IMR-90 (cell line): ENCODE data around the gene ILRUN. TPM values are rescaled to one million over a fixed set of nuclear protein-coding genes. Genes with fewer than 3 reads are reported as not detected.

Experiments used
- ATAC-seq: fragments of 200-7000 bp; cut with Tn5 transposase; 2 replicates; pipeline ENCODE4 v1.9.1; 2020; ENCODE audit warnings: low read depth, mild to moderate bottlenecking, moderate library complexity
- BruUV-seq: library from RNA; stranded (reverse); fragments of 400-500 nt; replicated peaks from 2 replicates; lab custom pipeline; 2021; lab: Mats Ljungman, UMichigan
- CTCF ChIA-PET: fragments of 300-600 bp; formaldehyde crosslinking; extraction: SDS; loops from one replicate; lab custom pipeline; 2021; ENCODE audit warnings: antibody characterized with exemption; lab: Yijun Ruan, JAX
- POLR2A ChIA-PET: fragments of 300-600 bp; sonication (Branson Sonifier 250); formaldehyde crosslinking; loops from one replicate; lab custom pipeline; 2022; ENCODE audit warnings: antibody characterized with exemption; ENCODE audit not compliant: unreplicated experiment; lab: Charles Lee
- DNase-seq: peaks from one replicate; pipeline ENCODE4 v3.0.0; 2013
- H2AFZ ChIP-seq: replicated peaks from 2 replicates; pipeline ENCODE3; 2013; ENCODE audit warnings: low read length, mild to moderate bottlenecking; ENCODE audit not compliant: poor library complexity
- H2AK5ac ChIP-seq: 2 replicates; pipeline ENCODE4 v1.6.1; 2013; ENCODE audit warnings: low read depth, low read length, inconsistent platforms
- H2AK9ac ChIP-seq: replicated peaks from 2 replicates; pipeline ENCODE3; 2013; ENCODE audit warnings: mild to moderate bottlenecking, low read depth, low read length, moderate library complexity; ENCODE audit not compliant: poor library complexity
- H2BK120ac ChIP-seq: 2 replicates; pipeline ENCODE4 v1.6.1; 2013; ENCODE audit warnings: low read depth, low read length, inconsistent platforms
- H2BK15ac ChIP-seq: 3 replicates; pipeline ENCODE4 v1.6.1; 2013; ENCODE audit warnings: low read depth, low read length, inconsistent platforms
- H2BK20ac ChIP-seq: 2 replicates; pipeline ENCODE4 v1.6.1; 2013; ENCODE audit warnings: low read depth, mild to moderate bottlenecking, inconsistent platforms, low read length, moderate library complexity
- H2BK5ac ChIP-seq: 2 replicates; pipeline ENCODE4 v1.6.1; 2013; ENCODE audit warnings: mild to moderate bottlenecking, low read depth, low read length, inconsistent platforms; ENCODE audit not compliant: poor library complexity, severe bottlenecking
- H3K14ac ChIP-seq: replicated peaks from 2 replicates; pipeline ENCODE4 v1.6.1; 2013; ENCODE audit warnings: low read depth, low read length, inconsistent platforms
- H3K18ac ChIP-seq: 2 replicates; pipeline ENCODE4 v1.6.1; 2013; ENCODE audit warnings: low read depth, low read length, control low read depth
- H3K23ac ChIP-seq: 2 replicates; pipeline ENCODE4 v1.6.1; 2013; ENCODE audit warnings: low read depth, low read length, inconsistent platforms
- H3K27ac ChIP-seq: 2 replicates; pipeline ENCODE4 v1.5.1; 2013; ENCODE audit warnings: mild to moderate bottlenecking, control low read depth, low read length; ENCODE audit not compliant: insufficient read depth
- H3K27me3 ChIP-seq: 2 replicates; pipeline ENCODE4 v1.6.1; 2013; ENCODE audit warnings: low read length; ENCODE audit not compliant: control insufficient read depth, insufficient read depth
- H3K36me3 ChIP-seq: 2 replicates; pipeline ENCODE4 v1.6.1; 2013; ENCODE audit warnings: low read length, mixed read lengths; ENCODE audit not compliant: control insufficient read depth, insufficient read depth
- H3K4ac ChIP-seq: 2 replicates; pipeline ENCODE4 v1.6.1; 2013; ENCODE audit warnings: low read depth, low read length, inconsistent platforms
- H3K4me1 ChIP-seq: 2 replicates; pipeline ENCODE4 v1.6.1; 2013; ENCODE audit warnings: low read length, mixed read lengths; ENCODE audit not compliant: control insufficient read depth, insufficient read depth
- H3K4me2 ChIP-seq: 2 replicates; pipeline ENCODE4 v1.6.1; 2013; ENCODE audit warnings: low read depth, mild to moderate bottlenecking, control low read depth, low read length, moderate library complexity
- H3K4me3 ChIP-seq: 2 replicates; pipeline ENCODE4 v1.5.1; 2013; ENCODE audit warnings: low read depth, mild to moderate bottlenecking, control low read depth, low read length, moderate library complexity; ENCODE audit not compliant: insufficient read depth
- H3K56ac ChIP-seq: 2 replicates; pipeline ENCODE4 v1.6.1; 2013; ENCODE audit warnings: low read length, inconsistent platforms; ENCODE audit not compliant: insufficient read depth; ENCODE audit errors: extremely low read depth
- H3K79me1 ChIP-seq, 2 experiments: 2 replicates each; pipeline ENCODE4 v1.6.1; 2013; ENCODE audit warnings: low read length in 2 of 2, inconsistent platforms in 1 of 2, low read depth in 1 of 2
- H3K9ac ChIP-seq: 2 replicates; pipeline ENCODE4 v1.6.1; 2013; ENCODE audit warnings: low read depth, low read length, control low read depth
- H3K9me1 ChIP-seq: 2 replicates; pipeline ENCODE4 v1.6.1; 2013; ENCODE audit warnings: low read length, inconsistent platforms; ENCODE audit not compliant: insufficient read depth
- H3K9me3 ChIP-seq: 2 replicates; pipeline ENCODE4 v1.6.1; 2013; ENCODE audit warnings: low read length; ENCODE audit not compliant: control insufficient read depth, insufficient read depth
- H4K20me1 ChIP-seq: 2 replicates; pipeline ENCODE4 v1.6.1; 2013; ENCODE audit warnings: low read length, inconsistent platforms; ENCODE audit not compliant: insufficient read depth
- H4K5ac ChIP-seq: 2 replicates; pipeline ENCODE4 v1.6.1; 2013; ENCODE audit warnings: mild to moderate bottlenecking, low read depth, low read length, control low read depth
- H4K8ac ChIP-seq, 2 experiments: 2 replicates each; pipeline ENCODE4 v1.6.1; 2013; ENCODE audit warnings: low read depth in 2 of 2, low read length in 2 of 2, control low read depth in 1 of 2, inconsistent platforms in 1 of 2
- H4K91ac ChIP-seq: 2 replicates; pipeline ENCODE4 v1.6.1; 2013; ENCODE audit warnings: low read depth, low read length, inconsistent platforms; ENCODE audit not compliant: insufficient read depth
- BHLHE40 ChIP-seq: fragments of 150-350 bp; IDR thresholded peaks from 2 replicates; pipeline ENCODE4 v1.6.1; 2016; ENCODE audit warnings: mild to moderate bottlenecking, low read depth, low read length
- CEBPB ChIP-seq: IDR thresholded peaks from 2 replicates; pipeline ENCODE4 v1.6.1; 2012; ENCODE audit warnings: low read depth, low read length, improper control_type of control experiment
- CHD1 ChIP-seq: IDR thresholded peaks from 2 replicates; pipeline ENCODE4 v1.6.1; 2012; ENCODE audit warnings: low read depth, low read length, improper control_type of control experiment
- FOS ChIP-seq: fragments of 150-350 bp; IDR thresholded peaks from 2 replicates; pipeline ENCODE4 v1.6.1; 2016; ENCODE audit warnings: low read depth, low read length
- MAFK ChIP-seq: IDR thresholded peaks from 2 replicates; pipeline ENCODE4 v1.6.1; 2012; ENCODE audit warnings: low read depth, low read length, improper control_type of control experiment
- MAZ ChIP-seq: IDR thresholded peaks from 2 replicates; pipeline ENCODE4 v1.6.1; 2012; ENCODE audit warnings: low read depth, mild to moderate bottlenecking, low read length, improper control_type of control experiment, moderate library complexity, borderline replicate concordance
- MXI1 ChIP-seq: IDR thresholded peaks from 2 replicates; pipeline ENCODE4 v1.6.1; 2012; ENCODE audit warnings: low read depth, mild to moderate bottlenecking, low read length, moderate library complexity, borderline replicate concordance
- NFE2L2 ChIP-seq: fragments of 150-350 bp; IDR thresholded peaks from 2 replicates; pipeline ENCODE4 v1.6.1; 2016; ENCODE audit warnings: low read depth, mild to moderate bottlenecking, low read length
- POLR2A ChIP-seq: IDR thresholded peaks from 2 replicates; pipeline ENCODE4 v1.6.1; 2012; ENCODE audit warnings: mild to moderate bottlenecking, low read depth, low read length
- RAD21 ChIP-seq: IDR thresholded peaks from 2 replicates; pipeline ENCODE4 v1.6.1; 2012; ENCODE audit warnings: low read length, improper control_type of control experiment
- RFX5 ChIP-seq: IDR thresholded peaks from 2 replicates; pipeline ENCODE4 v1.8.0; 2012; ENCODE audit warnings: low read depth, mild to moderate bottlenecking, low read length, moderate library complexity
- WGBS, 2 experiments: methylation state at CpG; one replicate each; pipeline versions ENCODE4 v1.1.5 to v1.1.7; 2013; ENCODE audit warnings: missing lambda C conversion rate in 2 of 2; ENCODE audit not compliant: insufficient read length in 1 of 2; ENCODE audit errors: extremely low coverage in 2 of 2; 5-methylcytosine and 5-hydroxymethylcytosine counted together
- dilution Hi-C: fragments of 300-500 bp; cut with HindIII; formaldehyde crosslinking; loops from one replicate; pipeline ENCODE4 v1.14.3; 2018; ENCODE audit warnings: low sequenced_read_pairs; ENCODE audit not compliant: unreplicated experiment
- in situ Hi-C: fragments of 300-500 bp; cut with MboI; formaldehyde crosslinking; loops from 3 replicates; pipeline ENCODE4 v1.14.3; 2019; ENCODE audit warnings: low sequenced_read_pairs, inconsistent platforms, mixed read lengths
- intact Hi-C: fragments of 100-400 bp; cut with micrococcal nuclease; formaldehyde crosslinking; loops from 2 replicates; pipeline ENCODE4 v1.10.0; 2022
- polyA plus RNA-seq, 3 experiments: library from polyadenylated mRNA; depleted of rRNA; stranded (reverse); fragments of >200 nt; gene quantifications; 2 replicates each; pipeline ENCODE4 v1.2.3, GENCODE V29; 2012; ENCODE audit warnings: low replicate concordance in 1 of 3
- total RNA-seq: library from RNA; depleted of rRNA; stranded (reverse); fragments of >200 nt; gene quantifications from 2 replicates; pipeline ENCODE4 v1.2.3, GENCODE V29; 2012
- TF ChIP-seq, protein P1 (sequence below): conservative IDR thresholded peaks from 2 replicates; pipeline ENCODE4 v1.5.1; 2012; ENCODE audit warnings: mild to moderate bottlenecking, low read depth, low read length, improper control_type of control experiment
- TF ChIP-seq, protein P2 (sequence below): fragments of 150-350 bp; IDR thresholded peaks from 2 replicates; pipeline ENCODE4 v1.6.1; 2017; ENCODE audit warnings: mild to moderate bottlenecking, antibody characterized with exemption, low read length, low read depth
- TF ChIP-seq, protein P3 (sequence below): fragments of 150-350 bp; IDR thresholded peaks from 2 replicates; pipeline ENCODE4 v1.6.1; 2016; ENCODE audit warnings: low read depth, mild to moderate bottlenecking, low read length, moderate library complexity, borderline replicate concordance

ILRUN gene
- total and polyA plus RNA-seq, 2 of the 4 experiments (the other 2 are of a cell fraction) = 25.4 to 29.9 TPM

DNA sequence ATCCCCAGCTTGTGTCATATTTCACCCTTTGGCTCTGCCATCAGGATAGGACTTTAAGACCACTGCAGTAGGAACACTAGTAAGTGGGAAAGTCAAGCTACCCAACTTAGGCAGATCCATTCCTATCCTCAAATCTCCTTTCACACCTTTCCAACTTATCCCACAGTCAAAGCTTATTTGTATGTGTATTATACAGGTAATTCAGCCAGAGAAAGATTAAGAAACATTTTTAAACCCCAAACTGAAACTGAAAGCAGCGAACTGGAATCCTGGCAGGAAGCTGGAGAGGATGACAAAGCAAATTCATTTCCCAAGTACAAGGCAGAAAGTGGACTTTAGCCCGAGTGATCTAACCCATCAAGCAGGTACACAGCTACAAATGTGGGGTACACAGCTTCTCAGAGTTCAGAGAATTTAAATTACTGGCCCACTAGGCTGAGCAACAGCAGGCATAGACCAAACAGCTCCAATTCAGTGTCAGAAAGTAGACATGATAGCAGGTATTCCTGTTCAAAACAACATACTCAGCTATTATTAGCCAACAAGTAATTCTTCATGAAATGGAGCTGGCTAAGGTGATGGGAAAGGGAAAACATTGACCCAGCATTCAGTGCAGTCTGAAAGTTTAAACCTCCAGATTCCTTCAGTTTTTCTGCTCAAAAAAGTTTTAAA, 39.1 kb downstream of the ILRUN start:
- in situ Hi-C loops = no loop called here
- no peaks in the 10 kb centered on the region for H3K9me3 ChIP-seq
- peak overlapping the region; percentile 91 for H3K18ac ChIP-seq
- no TSS peak for BruUV-seq
- peaks cover 12% of the 10 kb centered on the region; the same call in 1 of the 2 replicates for H4K20me1 ChIP-seq
- H3K9ac ChIP-seq = peak overlapping the region; percentile 79
- H3K4me3 ChIP-seq = peak overlapping the region; percentile 58
- H3K4me2 ChIP-seq = peak overlapping the region; percentile 98
- peak overlapping the region; percentile 97 for H3K56ac ChIP-seq
- H3K4me1 ChIP-seq = peaks cover 12% of the 10 kb centered on the region
- H4K91ac ChIP-seq = peak overlapping the region; percentile 98
- ATAC-seq (peak; percentile 65), DNase-seq (peak; percentile 89)
- peak overlapping the region; percentile 60 to 96 for H4K8ac ChIP-seq
- H3K14ac ChIP-seq = peak overlapping the region; percentile 94
- peak overlapping the region; percentile 96 for H3K4ac ChIP-seq
- intact Hi-C loops = loop anchor here (2.0 kb wide), 1 partner anchor 99 kb away; the partner anchor contains the start of gene SNRPC
- H2AK5ac ChIP-seq = peak overlapping the region; percentile 90
- H2BK15ac ChIP-seq = peak overlapping the region; percentile 93; the same call in 2 of the 3 replicates
- peak overlapping the region; percentile 97 for H3K23ac ChIP-seq
- peak overlapping the region; percentile 89 for H3K27ac ChIP-seq
- peak overlapping the region; percentile 98 for H2BK20ac ChIP-seq
- H2AK9ac ChIP-seq = peak overlapping the region; percentile 94
- POLR2A ChIA-PET = interaction anchor here (0.6 to 1.0 kb wide), 3 partner anchors 34 to 100 kb away, joined by 3 read pairs; partner anchors contain the start of gene SNRPC
- peaks cover 7% of the 10 kb centered on the region for H3K9me1 ChIP-seq
- peak overlapping the region; percentile 52 for H2AFZ ChIP-seq
- H4K5ac ChIP-seq = peak overlapping the region; percentile 88
- dilution Hi-C loops = no loop called here
- CTCF ChIA-PET = interaction anchor here (0.6 kb wide), 1 partner anchor 231 kb away, joined by 5 read pairs; the partner anchor contains the start of gene RPS10
- no peaks in the 10 kb centered on the region for H3K27me3 ChIP-seq
- WGBS, 2 experiments = no CpG with 5 or more reads among the region's 2 CpGs
- peaks cover 5% of the 10 kb centered on the region for H3K36me3 ChIP-seq
- H2BK120ac ChIP-seq = peak overlapping the region; percentile 96
- H3K79me1 ChIP-seq = peaks cover 17 to 70% of the 10 kb centered on the region in 2 experiments
- peak overlapping the region; percentile 100 for H2BK5ac ChIP-seq
- no peak for TF ChIP-seq RAD21
- no peak for TF ChIP-seq BHLHE40
- no peak for TF ChIP-seq FOS
- no peak for TF ChIP-seq CEBPB
- no peak for TF ChIP-seq MXI1
- TF ChIP-seq, protein P1, sequence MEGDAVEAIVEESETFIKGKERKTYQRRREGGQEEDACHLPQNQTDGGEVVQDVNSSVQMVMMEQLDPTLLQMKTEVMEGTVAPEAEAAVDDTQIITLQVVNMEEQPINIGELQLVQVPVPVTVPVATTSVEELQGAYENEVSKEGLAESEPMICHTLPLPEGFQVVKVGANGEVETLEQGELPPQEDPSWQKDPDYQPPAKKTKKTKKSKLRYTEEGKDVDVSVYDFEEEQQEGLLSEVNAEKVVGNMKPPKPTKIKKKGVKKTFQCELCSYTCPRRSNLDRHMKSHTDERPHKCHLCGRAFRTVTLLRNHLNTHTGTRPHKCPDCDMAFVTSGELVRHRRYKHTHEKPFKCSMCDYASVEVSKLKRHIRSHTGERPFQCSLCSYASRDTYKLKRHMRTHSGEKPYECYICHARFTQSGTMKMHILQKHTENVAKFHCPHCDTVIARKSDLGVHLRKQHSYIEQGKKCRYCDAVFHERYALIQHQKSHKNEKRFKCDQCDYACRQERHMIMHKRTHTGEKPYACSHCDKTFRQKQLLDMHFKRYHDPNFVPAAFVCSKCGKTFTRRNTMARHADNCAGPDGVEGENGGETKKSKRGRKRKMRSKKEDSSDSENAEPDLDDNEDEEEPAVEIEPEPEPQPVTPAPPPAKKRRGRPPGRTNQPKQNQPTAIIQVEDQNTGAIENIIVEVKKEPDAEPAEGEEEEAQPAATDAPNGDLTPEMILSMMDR = no peak
- peak; percentile 42; the same call in 1 of the 2 replicates for TF ChIP-seq POLR2A
- TF ChIP-seq, protein P2, sequence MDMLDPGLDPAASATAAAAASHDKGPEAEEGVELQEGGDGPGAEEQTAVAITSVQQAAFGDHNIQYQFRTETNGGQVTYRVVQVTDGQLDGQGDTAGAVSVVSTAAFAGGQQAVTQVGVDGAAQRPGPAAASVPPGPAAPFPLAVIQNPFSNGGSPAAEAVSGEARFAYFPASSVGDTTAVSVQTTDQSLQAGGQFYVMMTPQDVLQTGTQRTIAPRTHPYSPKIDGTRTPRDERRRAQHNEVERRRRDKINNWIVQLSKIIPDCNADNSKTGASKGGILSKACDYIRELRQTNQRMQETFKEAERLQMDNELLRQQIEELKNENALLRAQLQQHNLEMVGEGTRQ = no peak
- TF ChIP-seq MAFK = peak; percentile 76
- TF ChIP-seq, protein P3, sequence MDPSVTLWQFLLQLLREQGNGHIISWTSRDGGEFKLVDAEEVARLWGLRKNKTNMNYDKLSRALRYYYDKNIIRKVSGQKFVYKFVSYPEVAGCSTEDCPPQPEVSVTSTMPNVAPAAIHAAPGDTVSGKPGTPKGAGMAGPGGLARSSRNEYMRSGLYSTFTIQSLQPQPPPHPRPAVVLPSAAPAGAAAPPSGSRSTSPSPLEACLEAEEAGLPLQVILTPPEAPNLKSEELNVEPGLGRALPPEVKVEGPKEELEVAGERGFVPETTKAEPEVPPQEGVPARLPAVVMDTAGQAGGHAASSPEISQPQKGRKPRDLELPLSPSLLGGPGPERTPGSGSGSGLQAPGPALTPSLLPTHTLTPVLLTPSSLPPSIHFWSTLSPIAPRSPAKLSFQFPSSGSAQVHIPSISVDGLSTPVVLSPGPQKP = no peak
- TF ChIP-seq NFE2L2 = peak; percentile 96
- no peak for TF ChIP-seq MAZ
- no peak for TF ChIP-seq RFX5
- no peak for TF ChIP-seq CHD1
